ENCODE results near the gene TOP3B. TPM values are rescaled to one million over a fixed set of nuclear protein-coding genes. Genes with fewer than 3 reads are reported as not detected.

Gene TOP3B
- polyA plus RNA-seq, 3 donors, result 9.0 to 31.9 (median 9.5) TPM

DNA sequence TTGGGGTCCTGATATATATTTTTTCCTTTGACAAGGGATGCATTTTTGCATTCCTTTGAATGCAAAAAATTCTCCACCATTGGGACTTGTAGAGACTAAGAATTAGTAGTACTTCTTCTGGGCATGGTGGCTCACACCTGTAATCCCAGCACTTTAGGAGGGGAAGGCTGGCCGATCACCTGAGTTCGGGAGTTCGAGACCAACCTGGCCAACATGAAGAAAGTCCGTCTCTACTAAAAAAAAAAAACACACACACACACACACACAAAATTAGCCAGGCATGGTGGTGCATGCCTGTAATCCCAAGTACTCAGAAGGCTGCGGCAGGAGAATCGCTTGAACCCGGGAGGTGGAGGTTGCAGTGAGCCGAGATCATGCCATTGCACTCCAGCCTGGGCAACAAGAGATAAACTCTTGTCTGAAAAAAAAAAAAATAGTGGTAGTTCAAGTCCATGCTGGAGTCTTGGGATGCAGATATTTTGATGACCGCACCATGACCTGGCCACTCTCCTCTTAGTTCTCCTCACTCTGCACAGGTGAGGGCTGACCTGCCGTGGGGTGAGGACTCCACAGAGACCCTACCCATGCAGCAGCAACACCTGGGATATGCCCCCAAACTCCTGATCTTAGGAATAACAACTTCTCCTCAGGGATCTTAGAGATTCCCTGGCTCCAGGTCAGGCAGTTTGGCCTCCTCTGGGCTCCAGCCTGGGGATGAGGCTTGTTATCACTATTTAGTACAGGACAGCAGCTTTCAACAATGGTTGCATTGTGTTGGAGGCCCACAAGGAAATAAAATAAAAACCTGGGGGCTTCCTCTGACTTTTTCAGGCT is 36.5 kb upstream of the TOP3B start:
- Mint-ChIP-seq H3K4me1 (peaks cover 5% of the 10 kb centered on the region), H3K27me3 (ENCODE audit: low read depth in 3 of 3) (peaks cover 0 to 5% (median 4%) of the 10 kb centered on the region in 3 donors), H3K36me3 (no peaks in the 10 kb centered on the region), H3K9me3 (peaks cover 0 to 1% (median 0%) of the 10 kb centered on the region in 7 donors), H3K27ac (no peak overlapping the region), H3K4me3 (no peak overlapping the region)
- Histone ChIP-seq H3K27ac (ENCODE audit: low read depth in 1 of 2, low read length in 2 of 2) (no peak overlapping the region), H4K20me1 (ENCODE audit: insufficient read depth, low read length) (no peaks in the 10 kb centered on the region), H3K79me2 (ENCODE audit: insufficient read depth, low read length) (no peaks in the 10 kb centered on the region), H3K4me1 (ENCODE audit: control insufficient read depth in 1 of 2, insufficient read depth in 2 of 2, low read length in 2 of 2) (no peaks in the 10 kb centered on the region), H3K4me3 (replicated peaks in 1 of 3; ENCODE audit: low read depth in 2 of 3, low read length in 3 of 3) (no peak overlapping the region), H2AFZ (ENCODE audit: insufficient read depth, low read depth, low read length, poor library complexity, severe bottlenecking) (no peak overlapping the region), H3K9me3 (replicated peaks in 1 of 2; ENCODE audit: control insufficient read depth in 1 of 2, insufficient read depth in 1 of 2, low read length in 2 of 2) (no peaks in the 10 kb centered on the region), H3K27me3 (ENCODE audit: control insufficient read depth in 2 of 2, insufficient read depth in 2 of 2, low read length in 2 of 2) (no peaks in the 10 kb centered on the region), H3K4me2 (replicated peaks; ENCODE audit: extremely low read depth, low read length, poor library complexity, severe bottlenecking) (no peak overlapping the region), H3K36me3 (replicated peaks in 1 of 2; ENCODE audit: control insufficient read depth in 1 of 2, insufficient read depth in 2 of 2, low read length in 2 of 2) (no peaks in the 10 kb centered on the region), H3K9ac (ENCODE audit: insufficient read depth, low read length, poor library complexity, severe bottlenecking) (no peak overlapping the region)
- no peak for TF ChIP-seq CTCF (IDR thresholded peaks at IDR 0.05)
- WGBS (ENCODE audit: insufficient coverage), result 97% methylated on average over 4 of the region's 10 CpGs
- intact Hi-C loops (cut with micrococcal nuclease), result no loop called here
- no peak for DNase-seq

DNA sequence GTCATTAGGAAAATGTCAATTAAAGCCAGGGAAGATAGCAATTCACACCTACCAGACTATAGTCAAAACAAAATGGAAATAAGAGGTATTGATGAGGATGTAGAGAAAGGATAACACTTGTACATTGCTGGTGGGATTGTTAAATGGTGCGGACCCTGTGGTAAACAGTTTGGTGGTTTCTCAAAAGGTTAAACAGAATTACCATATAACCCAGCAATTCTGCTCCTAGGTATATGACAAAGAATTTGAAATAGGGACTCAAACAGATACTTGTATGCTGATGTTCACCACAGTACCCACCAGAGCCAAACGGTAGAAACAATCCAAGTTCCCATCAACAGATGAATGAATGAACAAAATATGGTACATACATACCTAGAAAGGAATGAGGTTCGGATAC is 33.0 kb upstream of the TOP3B start:
- Mint-ChIP-seq H3K4me1 (no peaks in the 10 kb centered on the region), H3K9me3 (peaks cover 0 to 5% (median 1%) of the 10 kb centered on the region in 7 donors), H3K36me3 (no peaks in the 10 kb centered on the region), H3K27ac (no peak overlapping the region), H3K4me3 (no peak overlapping the region), H3K27me3 (ENCODE audit: low read depth in 3 of 3) (peaks cover 1 to 9% (median 7%) of the 10 kb centered on the region in 3 donors)
- DNase-seq, result no peak
- H3K27me3 ChIP-seq (ENCODE audit: control insufficient read depth in 2 of 2, insufficient read depth in 2 of 2, low read length in 2 of 2), result no peaks in the 10 kb centered on the region
- H3K4me3 ChIP-seq (replicated peaks in 1 of 3; ENCODE audit: low read depth in 2 of 3, low read length in 3 of 3), result no peak overlapping the region
- no peak overlapping the region for H3K4me2 ChIP-seq (replicated peaks; ENCODE audit: extremely low read depth, low read length, poor library complexity, severe bottlenecking)
- no peaks in the 10 kb centered on the region for H3K79me2 ChIP-seq (ENCODE audit: insufficient read depth, low read length)
- H3K27ac ChIP-seq (ENCODE audit: low read depth in 1 of 2, low read length in 2 of 2), result no peak overlapping the region
- no CpG with 5 or more reads among the region's 3 CpGs for WGBS (ENCODE audit: insufficient coverage)
- TF ChIP-seq CTCF (IDR thresholded peaks at IDR 0.05), result no peak
- no peaks in the 10 kb centered on the region for H3K9me3 ChIP-seq (replicated peaks in 1 of 2; ENCODE audit: control insufficient read depth in 1 of 2, insufficient read depth in 1 of 2, low read length in 2 of 2)
- H2AFZ ChIP-seq (ENCODE audit: insufficient read depth, low read depth, low read length, poor library complexity, severe bottlenecking), result no peak overlapping the region
- intact Hi-C loops (cut with micrococcal nuclease), result no loop called here
- H3K36me3 ChIP-seq (replicated peaks in 1 of 2; ENCODE audit: control insufficient read depth in 1 of 2, insufficient read depth in 2 of 2, low read length in 2 of 2), result no peaks in the 10 kb centered on the region
- H3K9ac ChIP-seq (ENCODE audit: insufficient read depth, low read length, poor library complexity, severe bottlenecking), result no peak overlapping the region
- H3K4me1 ChIP-seq (ENCODE audit: control insufficient read depth in 1 of 2, insufficient read depth in 2 of 2, low read length in 2 of 2), result no peaks in the 10 kb centered on the region
- no peaks in the 10 kb centered on the region for H4K20me1 ChIP-seq (ENCODE audit: insufficient read depth, low read length)
